Fibroblast of upper back skin (primary cell): ENCODE data around the gene MLF2.
"Not testable (repeated sequence)": the region's sequence is repeated elsewhere in the genome, so short reads cannot be mapped to it uniquely, and the experiment has no call there.

ENCODE experiments used
- DNase-seq: peaks from one replicate; pipeline ENCODE4 v3.0.0-alpha.2; 2013

MLF2 gene

GRCh38 chr12:6764011-6764828 lies 11.3 kb upstream of the MLF2 start:
- peak; percentile 100 for DNase-seq

GRCh38 chr12:6763380-6763779 lies 10.4 kb upstream of the MLF2 start:
- DNase-seq: no peak

GRCh38 chr12:6759741-6760140 lies 6.8 kb upstream of the MLF2 start:
- DNase-seq: no peak

- no peak for DNase-seq
Observed at GRCh38 chr12:6758506-6759095, 5.7 kb upstream of the MLF2 start.

- DNase-seq: no peak
Observed at GRCh38 chr12:6757028-6757690, 4.2 kb upstream of the MLF2 start.

- no peak for DNase-seq
Observed at GRCh38 chr12:6754411-6754810, 1.5 kb upstream of the MLF2 start.

- DNase-seq: no peak
Observed at GRCh38 chr12:6753772-6754356, 923 bp upstream of the MLF2 start.

- DNase-seq: peak; percentile 62
Observed at GRCh38 chr12:6752167-6752920, 597 bp downstream of the MLF2 start.

- DNase-seq: no peak
Observed at GRCh38 chr12:6751767-6752166, 1.2 kb downstream of the MLF2 start.

- DNase-seq: no peak
Observed at GRCh38 chr12:6750506-6750905, 2.4 kb downstream of the MLF2 start.

GRCh38 chr12:6748761-6749160 lies 4.2 kb downstream of the MLF2 start:
- no peak for DNase-seq

GRCh38 chr12:6747216-6747615 lies 5.7 kb downstream of the MLF2 start:
- no peak for DNase-seq

- no peak for DNase-seq
Observed at GRCh38 chr12:6745741-6746525, 7.0 kb downstream of the MLF2 start.

GRCh38 chr12:6743300-6743699 lies 9.6 kb downstream of the MLF2 start:
- DNase-seq: not testable (repeated sequence)

GRCh38 chr12:6742834-6743233 lies 10.1 kb downstream of the MLF2 start:
- DNase-seq: no peak

GRCh38 chr12:6742080-6742479 lies 10.9 kb downstream of the MLF2 start:
- not testable (repeated sequence) for DNase-seq

- DNase-seq: no peak
Observed at GRCh38 chr12:6736754-6737153, 16.2 kb downstream of the MLF2 start.

GRCh38 chr12:6735448-6736191 lies 17.3 kb downstream of the MLF2 start:
- peak; percentile 79 for DNase-seq

- no peak for DNase-seq
Observed at GRCh38 chr12:6734506-6735387, 18.2 kb downstream of the MLF2 start.

GRCh38 chr12:6730169-6730568 lies 22.8 kb downstream of the MLF2 start:
- no peak for DNase-seq
